Testis (tissue), 3 donors: Measurements from ENCODE around the gene HOXA5. TPM values are rescaled to one million over a fixed set of nuclear protein-coding genes. Genes with fewer than 3 reads are reported as not detected.

Experiments used
- DNase-seq: peaks from one replicate; pipeline ENCODE4 v3.0.0-alpha.2; 2019
- H3K27ac ChIP-seq, 2 donors: fragments of 200-600 bp; sonication (generic); one replicate each; pipeline ENCODE4 v1.5.1; 2019
- H3K27me3 ChIP-seq: fragments of 200-600 bp; sonication (generic); one replicate; pipeline ENCODE4 v1.5.1; 2019
- H3K36me3 ChIP-seq: fragments of 200-600 bp; sonication (generic); one replicate; pipeline ENCODE4 v1.5.1; 2017; ENCODE audit warnings: low read depth; ENCODE audit errors: missing control alignments
- H3K4me1 ChIP-seq: fragments of 200-600 bp; sonication (generic); one replicate; pipeline ENCODE4 v1.5.1; 2019
- H3K4me3 ChIP-seq, 2 donors: fragments of 200-600 bp; sonication (generic); one replicate each; pipeline ENCODE4 v1.5.1; 2017 to 2019
- H3K9me3 ChIP-seq: fragments of 200-600 bp; sonication (generic); one replicate; pipeline ENCODE4 v1.5.1; 2017
- POLR2A ChIP-seq: fragments of 450-650 bp; IDR thresholded peaks from one replicate; pipeline ENCODE4 v1.6.1; 2017; ENCODE audit warnings: antibody characterized with exemption, mild to moderate bottlenecking, moderate library complexity
- WGBS, 2 donors: methylation state at CpG; one replicate each; pipeline ENCODE4 v1.1.5; 2018; 5-methylcytosine and 5-hydroxymethylcytosine counted together
- intact Hi-C: fragments of 100-400 bp; cut with DNase I; formaldehyde crosslinking; loops from one replicate; pipeline ENCODE4 v1.15.1; 2023; ENCODE audit warnings: low total_unique reads
- polyA plus RNA-seq: library from polyadenylated mRNA; stranded (reverse); fragments of 350-450 nt; fragmentation: Illumina TruSeq; extraction: RNeasy Lipid Tissue Mini Kit (QIAGEN cat#74804); gene quantifications from one replicate; pipeline ENCODE4 v1.2.3, GENCODE V29; 2014; ENCODE audit warnings: low read depth, low replicate concordance; ENCODE audit not compliant: insufficient read depth
- total RNA-seq, 2 donors: library from RNA; depleted of rRNA; stranded (reverse); fragments of >200 nt; gene quantifications; one replicate each; pipeline ENCODE4 v1.2.3, GENCODE V29; 2016
- TF ChIP-seq, protein P1 (sequence below), 3 experiments: fragments of 450-650 bp in 2 of 3; fragments of 200-600 bp in 1 of 3; sonication (generic) in 1 of 3; IDR thresholded peaks; one replicate each; pipeline ENCODE4 v1.5.1; 2016 to 2019; ENCODE audit warnings: antibody characterized with exemption in 3 of 3, mild to moderate bottlenecking in 2 of 3, moderate library complexity in 1 of 3

HOXA5 gene
- total and polyA plus RNA-seq, 3 donors from 2014 or later = 0.63 to 7.6 TPM; not detected in 1

DNA sequence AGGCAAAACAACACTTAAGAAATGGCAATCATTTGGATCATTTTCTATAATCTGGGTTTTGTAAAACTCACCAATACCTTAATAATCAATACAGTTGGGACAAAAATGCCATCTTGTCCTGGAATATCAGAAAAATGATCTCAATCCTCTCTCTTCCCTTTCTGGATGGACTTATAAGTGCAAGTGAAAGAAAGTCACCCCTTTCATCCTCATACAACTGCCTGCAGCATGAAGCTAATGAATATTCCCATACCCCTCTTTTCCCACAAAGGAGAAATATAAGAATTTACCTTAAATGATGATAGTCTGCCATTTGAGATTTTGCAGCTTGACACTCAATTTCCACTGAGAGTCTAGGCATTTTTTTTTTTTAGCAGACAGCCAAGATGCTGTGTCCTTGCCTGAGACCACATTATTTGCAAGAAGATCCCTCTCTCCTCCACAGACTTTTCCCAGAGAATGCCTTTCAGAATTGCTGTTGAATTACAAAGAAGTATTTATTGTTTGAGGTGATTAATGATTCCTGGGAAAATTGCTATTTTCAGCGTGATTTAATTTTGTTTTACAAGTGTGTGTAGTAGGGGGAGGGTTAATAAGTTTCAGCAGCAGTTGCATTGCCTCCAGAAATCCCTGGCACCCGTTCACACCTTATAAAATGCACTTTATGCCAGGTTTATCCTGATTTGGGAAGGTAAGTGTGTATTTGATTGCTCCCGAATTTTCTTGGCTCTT lies 16.7 kb downstream of the HOXA5 start:
- H3K27ac ChIP-seq = no peak overlapping the region
- TF ChIP-seq POLR2A = no peak
- TF ChIP-seq, protein P1, sequence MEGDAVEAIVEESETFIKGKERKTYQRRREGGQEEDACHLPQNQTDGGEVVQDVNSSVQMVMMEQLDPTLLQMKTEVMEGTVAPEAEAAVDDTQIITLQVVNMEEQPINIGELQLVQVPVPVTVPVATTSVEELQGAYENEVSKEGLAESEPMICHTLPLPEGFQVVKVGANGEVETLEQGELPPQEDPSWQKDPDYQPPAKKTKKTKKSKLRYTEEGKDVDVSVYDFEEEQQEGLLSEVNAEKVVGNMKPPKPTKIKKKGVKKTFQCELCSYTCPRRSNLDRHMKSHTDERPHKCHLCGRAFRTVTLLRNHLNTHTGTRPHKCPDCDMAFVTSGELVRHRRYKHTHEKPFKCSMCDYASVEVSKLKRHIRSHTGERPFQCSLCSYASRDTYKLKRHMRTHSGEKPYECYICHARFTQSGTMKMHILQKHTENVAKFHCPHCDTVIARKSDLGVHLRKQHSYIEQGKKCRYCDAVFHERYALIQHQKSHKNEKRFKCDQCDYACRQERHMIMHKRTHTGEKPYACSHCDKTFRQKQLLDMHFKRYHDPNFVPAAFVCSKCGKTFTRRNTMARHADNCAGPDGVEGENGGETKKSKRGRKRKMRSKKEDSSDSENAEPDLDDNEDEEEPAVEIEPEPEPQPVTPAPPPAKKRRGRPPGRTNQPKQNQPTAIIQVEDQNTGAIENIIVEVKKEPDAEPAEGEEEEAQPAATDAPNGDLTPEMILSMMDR (IDR thresholded peaks at IDR 0.05) = no peak
- no peaks in the 10 kb centered on the region for H3K9me3 ChIP-seq
- intact Hi-C loops = no loop called here
- no peak overlapping the region for H3K4me3 ChIP-seq
- H3K27me3 ChIP-seq = no peaks in the 10 kb centered on the region
- H3K36me3 ChIP-seq = no peaks in the 10 kb centered on the region
- no peaks in the 10 kb centered on the region for H3K4me1 ChIP-seq
- DNase-seq = no peak
- 53 to 59% methylated on average over 3 of the region's 3 CpGs for WGBS, 2 donors

DNA sequence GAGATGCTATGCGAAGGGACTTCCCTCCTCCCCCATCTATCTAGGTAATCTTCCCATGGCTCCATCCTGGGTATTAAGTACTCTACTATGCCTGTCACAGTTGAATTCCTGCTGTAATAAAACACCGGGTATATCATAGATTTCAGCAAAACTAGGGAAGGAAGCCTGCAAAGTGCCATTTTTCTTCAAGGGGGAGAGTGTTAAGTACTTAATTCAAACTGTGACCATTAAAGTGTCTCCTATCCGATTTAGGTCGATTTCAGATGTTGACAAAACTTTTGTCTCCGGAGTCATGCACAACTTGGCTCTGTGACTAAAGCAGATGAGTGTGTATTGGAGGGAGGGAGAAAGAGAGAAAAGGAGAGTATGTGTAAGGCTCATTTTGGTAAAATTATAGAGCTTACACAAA lies 17.5 kb downstream of the HOXA5 start:
- TF ChIP-seq POLR2A = no peak
- TF ChIP-seq, protein P1 (IDR thresholded peaks at IDR 0.05) = no peak
- Histone ChIP-seq H3K9me3 (no peaks in the 10 kb centered on the region), H3K36me3 (no peaks in the 10 kb centered on the region), H3K27me3 (no peaks in the 10 kb centered on the region), H3K4me3 (no peak overlapping the region), H3K4me1 (no peaks in the 10 kb centered on the region), H3K27ac (no peak overlapping the region)
- WGBS, 2 donors = 53% methylated on average over 5 of the region's 5 CpGs
- intact Hi-C loops = no loop called here
- DNase-seq = no peak

DNA sequence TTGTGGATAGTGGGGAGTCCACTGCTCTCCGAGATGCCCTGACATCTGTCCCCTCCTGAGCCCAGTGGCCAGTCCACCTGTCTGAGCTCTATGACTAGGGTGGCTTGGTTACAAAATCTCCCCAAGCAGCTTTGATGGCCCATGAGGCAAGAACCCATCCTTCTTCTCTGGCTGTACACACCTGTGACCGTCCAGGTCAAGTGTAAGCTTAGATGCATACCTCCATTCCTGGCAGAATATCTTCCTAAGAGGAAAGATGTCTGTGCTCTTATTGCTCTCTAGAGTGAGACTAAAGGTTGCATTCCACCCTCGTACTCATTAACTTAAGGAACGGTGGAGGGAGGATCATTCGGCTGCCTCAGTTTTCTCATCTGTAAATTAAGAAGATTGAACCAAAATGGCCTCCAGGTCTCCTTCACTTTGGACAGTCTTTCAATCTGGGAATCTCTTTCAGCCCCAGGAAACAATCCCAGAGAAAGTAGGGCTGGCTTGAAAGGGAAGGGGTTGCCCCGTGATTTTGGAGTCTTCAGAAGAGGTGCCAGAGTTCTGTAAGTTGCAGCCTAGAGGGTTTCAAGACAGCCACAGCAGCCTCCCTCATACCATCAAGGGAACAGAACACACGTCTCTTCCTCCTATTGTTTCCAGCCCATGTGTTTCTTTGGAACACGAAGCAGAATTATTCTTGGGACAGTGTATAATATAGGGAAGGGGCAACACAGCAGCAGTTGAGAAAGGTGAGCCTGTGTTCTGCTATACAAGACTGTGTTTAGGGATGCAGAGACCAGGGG lies 18.4 kb downstream of the HOXA5 start:
- H3K4me3 ChIP-seq = no peak overlapping the region
- intact Hi-C loops = no loop called here
- H3K4me1 ChIP-seq = no peaks in the 10 kb centered on the region
- WGBS, 2 donors = 54 to 56% methylated on average over 7 to 8 of the region's 8 CpGs
- no peak overlapping the region for H3K27ac ChIP-seq
- H3K27me3 ChIP-seq = no peaks in the 10 kb centered on the region
- H3K9me3 ChIP-seq = no peaks in the 10 kb centered on the region
- TF ChIP-seq, protein P1 (IDR thresholded peaks at IDR 0.05) = no peak
- no peak for TF ChIP-seq POLR2A
- H3K36me3 ChIP-seq = no peaks in the 10 kb centered on the region
- DNase-seq = no peak

DNA sequence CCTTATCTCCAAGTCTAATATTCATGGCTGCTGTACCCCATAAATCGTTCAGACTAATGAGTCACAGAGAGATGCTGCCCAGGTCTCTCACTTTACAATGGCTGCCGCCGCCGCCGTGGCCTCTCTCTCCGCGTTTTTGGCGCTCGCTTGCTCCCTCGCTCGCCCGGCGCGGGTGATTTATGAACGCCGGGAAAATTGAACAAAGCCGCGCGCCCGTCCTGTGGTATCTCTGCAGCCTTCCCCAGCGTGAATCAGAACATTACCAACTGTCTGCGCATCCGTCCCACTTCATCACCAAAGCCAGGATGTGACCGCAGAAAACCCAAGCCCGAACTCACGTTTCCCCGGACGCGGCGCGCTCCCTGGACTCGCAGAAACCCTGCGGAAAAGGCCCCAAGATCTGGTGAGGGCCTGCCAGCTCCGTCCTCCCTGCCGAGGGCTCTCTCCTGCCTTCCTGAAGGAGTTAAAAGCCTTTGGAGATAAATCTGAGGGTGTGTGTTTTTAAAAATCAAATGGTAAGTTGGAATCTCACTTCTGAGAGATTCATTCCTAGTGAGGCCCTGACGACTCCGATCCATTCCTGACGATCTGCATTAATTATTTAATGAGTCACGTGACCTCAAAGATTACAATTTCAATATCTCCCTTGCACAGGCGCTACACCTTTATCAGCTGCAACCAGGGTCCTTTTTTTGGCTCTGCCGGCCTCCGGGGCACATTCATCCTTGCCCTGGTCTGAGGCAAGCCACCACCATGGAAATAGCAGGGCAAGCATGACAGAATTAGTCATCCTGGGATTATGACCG lies 19.2 kb downstream of the HOXA5 start:
- DNase-seq = no peak
- H3K9me3 ChIP-seq = no peaks in the 10 kb centered on the region
- H3K27me3 ChIP-seq = no peaks in the 10 kb centered on the region
- H3K4me3 ChIP-seq = no peak overlapping the region
- WGBS, 2 donors = 14 to 16% methylated on average over 32 to 43 of the region's 43 CpGs
- intact Hi-C loops = no loop called here
- TF ChIP-seq, protein P1 (IDR thresholded peaks at IDR 0.05) = no peak
- TF ChIP-seq POLR2A = no peak
- H3K27ac ChIP-seq = no peak overlapping the region
- H3K4me1 ChIP-seq = no peaks in the 10 kb centered on the region
- H3K36me3 ChIP-seq = no peaks in the 10 kb centered on the region
